OCI-LY3 (cell line): ENCODE results near the gene ALDH5A1.

Source experiments
- H2AFZ ChIP-seq: fragments of 200-600, 300-600 bp; shearing (Covaris generic); 2 replicates; pipeline ENCODE4 v1.6.0; 2014; ENCODE audit warnings: antibody characterized with exemption, low read depth, low read length
- H3K27ac ChIP-seq: fragments of 200-600, 300-600 bp; sonication (generic); 2 replicates; pipeline ENCODE4 v1.5.1; 2014; ENCODE audit warnings: mild to moderate bottlenecking, low read length, moderate library complexity, mixed read lengths
- H3K27me3 ChIP-seq: fragments of 200-600, 300-600 bp; sonication (generic); 2 replicates; pipeline ENCODE4 v1.6.1; 2014; ENCODE audit warnings: low read depth, low read length, mixed read lengths
- H3K36me3 ChIP-seq: fragments of 200-600, 300-600 bp; sonication (generic); replicated peaks from 2 replicates; pipeline ENCODE3; 2014; ENCODE audit warnings: low read depth, low read length, mixed read lengths
- H3K4me1 ChIP-seq: fragments of 300-600, 200-600 bp; sonication (generic); 2 replicates; pipeline ENCODE4 v1.6.1; 2014; ENCODE audit warnings: low read length, mixed read lengths
- H3K4me2 ChIP-seq: fragments of 200-600, 300-600 bp; sonication (generic); 2 replicates; pipeline ENCODE4 v1.6.1; 2014; ENCODE audit warnings: low read length, mixed read lengths
- H3K4me3 ChIP-seq: fragments of 300-600, 200-600 bp; sonication (generic); 2 replicates; pipeline ENCODE4 v1.5.1; 2014; ENCODE audit warnings: antibody characterized with exemption, mild to moderate bottlenecking, low read length, moderate library complexity
- H3K79me2 ChIP-seq: fragments of 300-600, 200-600 bp; shearing (Covaris generic); 2 replicates; pipeline ENCODE4 v1.6.1; 2014; ENCODE audit warnings: mild to moderate bottlenecking, low read length, mixed read lengths
- H3K9ac ChIP-seq: fragments of 300-600, 200-600 bp; shearing (Covaris generic); 2 replicates; pipeline ENCODE4 v1.6.0; 2014; ENCODE audit warnings: mild to moderate bottlenecking, low read length, moderate library complexity
- H3K9me3 ChIP-seq: fragments of 200-600, 300-600 bp; shearing (Covaris generic); 2 replicates; pipeline ENCODE4 v1.6.1; 2014; ENCODE audit warnings: low read length, mixed read lengths; ENCODE audit not compliant: insufficient read depth
- H4K20me1 ChIP-seq: fragments of 200-600, 300-600 bp; sonication (generic); 2 replicates; pipeline ENCODE4 v1.6.1; 2016; ENCODE audit warnings: low read length, mixed read lengths; ENCODE audit not compliant: insufficient read depth
- EZH2phosphoT487 ChIP-seq: fragments of 200-600 bp; shearing (Covaris generic); IDR thresholded peaks from 2 replicates; pipeline ENCODE4 v1.6.1; 2018; ENCODE audit warnings: antibody characterized with exemption, mixed run types, low read depth
- TF ChIP-seq, protein P1 (sequence below): fragments of 200-600, 300-600 bp; sonication (generic); IDR thresholded peaks from 2 replicates; pipeline ENCODE4 v1.5.1; 2014; ENCODE audit warnings: antibody characterized with exemption, low read length, low read depth

ALDH5A1 gene

DNA sequence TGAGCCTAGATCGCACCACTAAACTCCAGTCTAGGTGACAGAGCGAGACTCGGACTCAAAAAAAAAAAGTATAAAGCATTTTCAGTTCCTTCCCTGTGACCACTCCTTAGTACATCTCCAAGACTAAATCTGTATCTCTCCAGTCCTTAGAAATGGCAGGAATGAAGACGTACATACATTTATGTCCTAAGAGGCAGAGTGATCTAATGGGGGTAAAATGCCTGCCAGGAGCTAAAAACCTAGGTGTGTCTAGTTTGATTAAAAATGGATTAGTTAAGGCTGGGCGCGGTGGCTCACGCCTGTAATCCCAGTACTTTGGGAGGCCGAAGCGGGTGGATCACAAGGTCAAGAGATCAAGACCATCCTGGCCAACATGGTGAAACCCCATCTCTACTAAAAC is 70.4 kb downstream of the ALDH5A1 start:
- no peak overlapping the region for H3K4me2 ChIP-seq
- H3K4me1 ChIP-seq: no peaks in the 10 kb centered on the region
- no peak overlapping the region for H3K9ac ChIP-seq
- no peaks in the 10 kb centered on the region for H3K36me3 ChIP-seq
- no peaks in the 10 kb centered on the region for H4K20me1 ChIP-seq
- no peak overlapping the region for H2AFZ ChIP-seq
- no peaks in the 10 kb centered on the region for H3K27me3 ChIP-seq
- no peak for TF ChIP-seq EZH2phosphoT487
- TF ChIP-seq, protein P1, sequence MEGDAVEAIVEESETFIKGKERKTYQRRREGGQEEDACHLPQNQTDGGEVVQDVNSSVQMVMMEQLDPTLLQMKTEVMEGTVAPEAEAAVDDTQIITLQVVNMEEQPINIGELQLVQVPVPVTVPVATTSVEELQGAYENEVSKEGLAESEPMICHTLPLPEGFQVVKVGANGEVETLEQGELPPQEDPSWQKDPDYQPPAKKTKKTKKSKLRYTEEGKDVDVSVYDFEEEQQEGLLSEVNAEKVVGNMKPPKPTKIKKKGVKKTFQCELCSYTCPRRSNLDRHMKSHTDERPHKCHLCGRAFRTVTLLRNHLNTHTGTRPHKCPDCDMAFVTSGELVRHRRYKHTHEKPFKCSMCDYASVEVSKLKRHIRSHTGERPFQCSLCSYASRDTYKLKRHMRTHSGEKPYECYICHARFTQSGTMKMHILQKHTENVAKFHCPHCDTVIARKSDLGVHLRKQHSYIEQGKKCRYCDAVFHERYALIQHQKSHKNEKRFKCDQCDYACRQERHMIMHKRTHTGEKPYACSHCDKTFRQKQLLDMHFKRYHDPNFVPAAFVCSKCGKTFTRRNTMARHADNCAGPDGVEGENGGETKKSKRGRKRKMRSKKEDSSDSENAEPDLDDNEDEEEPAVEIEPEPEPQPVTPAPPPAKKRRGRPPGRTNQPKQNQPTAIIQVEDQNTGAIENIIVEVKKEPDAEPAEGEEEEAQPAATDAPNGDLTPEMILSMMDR: no peak
- H3K79me2 ChIP-seq: no peaks in the 10 kb centered on the region
- H3K9me3 ChIP-seq: no peaks in the 10 kb centered on the region
- no peak overlapping the region for H3K27ac ChIP-seq
- H3K4me3 ChIP-seq: no peak overlapping the region

GRCh38 chr6:24566020-24566767 is 71.4 kb downstream of the ALDH5A1 start:
- no peaks in the 10 kb centered on the region for H4K20me1 ChIP-seq
- H3K9me3 ChIP-seq: no peaks in the 10 kb centered on the region
- no peak overlapping the region for H3K27ac ChIP-seq
- H3K4me2 ChIP-seq: no peak overlapping the region
- no peaks in the 10 kb centered on the region for H3K79me2 ChIP-seq
- no peaks in the 10 kb centered on the region for H3K27me3 ChIP-seq
- no peak overlapping the region for H3K9ac ChIP-seq
- H3K4me1 ChIP-seq: no peaks in the 10 kb centered on the region
- H3K36me3 ChIP-seq: no peaks in the 10 kb centered on the region
- H3K4me3 ChIP-seq: no peak overlapping the region
- no peak for TF ChIP-seq EZH2phosphoT487
- TF ChIP-seq, protein P1: no peak
- no peak overlapping the region for H2AFZ ChIP-seq

GRCh38 chr6:24568683-24569082 is 73.9 kb downstream of the ALDH5A1 start:
- H3K79me2 ChIP-seq: no peaks in the 10 kb centered on the region
- no peak overlapping the region for H3K4me3 ChIP-seq
- TF ChIP-seq, protein P1: no peak
- no peak for TF ChIP-seq EZH2phosphoT487
- H3K27me3 ChIP-seq: no peaks in the 10 kb centered on the region
- H3K9me3 ChIP-seq: no peaks in the 10 kb centered on the region
- no peak overlapping the region for H2AFZ ChIP-seq
- no peaks in the 10 kb centered on the region for H3K36me3 ChIP-seq
- no peaks in the 10 kb centered on the region for H4K20me1 ChIP-seq
- no peak overlapping the region for H3K27ac ChIP-seq
- H3K4me2 ChIP-seq: no peak overlapping the region
- H3K9ac ChIP-seq: no peak overlapping the region
- H3K4me1 ChIP-seq: no peaks in the 10 kb centered on the region

DNA sequence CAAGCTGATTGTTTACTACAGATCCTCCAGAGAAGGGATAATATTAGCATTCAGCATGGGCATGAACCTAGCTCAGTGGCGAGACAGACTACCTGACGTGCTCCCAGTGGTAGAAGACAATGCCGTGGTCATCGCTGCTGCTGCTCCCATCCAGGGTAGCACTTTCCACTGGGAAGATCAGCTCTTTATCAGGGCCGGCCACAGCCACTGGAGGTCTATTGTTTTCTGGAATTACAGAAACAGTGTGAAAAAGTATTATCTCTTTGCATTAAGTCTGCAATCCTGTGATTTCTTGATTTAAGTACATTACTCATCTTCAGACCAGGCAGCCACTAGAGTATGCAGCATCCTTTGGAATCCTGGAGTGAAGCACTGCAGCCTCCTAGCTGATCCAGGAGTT is 75.0 kb downstream of the ALDH5A1 start:
- no peak overlapping the region for H2AFZ ChIP-seq
- H3K36me3 ChIP-seq: no peaks in the 10 kb centered on the region
- no peaks in the 10 kb centered on the region for H3K27me3 ChIP-seq
- TF ChIP-seq EZH2phosphoT487: no peak
- TF ChIP-seq, protein P1: no peak
- no peaks in the 10 kb centered on the region for H4K20me1 ChIP-seq
- no peak overlapping the region for H3K9ac ChIP-seq
- H3K4me1 ChIP-seq: peaks cover 5% of the 10 kb centered on the region
- no peak overlapping the region for H3K27ac ChIP-seq
- no peak overlapping the region for H3K4me2 ChIP-seq
- H3K4me3 ChIP-seq: no peak overlapping the region
- no peaks in the 10 kb centered on the region for H3K9me3 ChIP-seq
- no peaks in the 10 kb centered on the region for H3K79me2 ChIP-seq
